HG03432 (cell line): ENCODE results near the gene BCL11A.

ENCODE experiments used
- ATAC-seq: cut with Tn5 transposase; IDR thresholded peaks from one replicate; pipeline ENCODE4 v1.9.1; 2021; ENCODE audit warnings: mild to moderate bottlenecking, moderate library complexity; ENCODE audit not compliant: unreplicated experiment

The BCL11A gene

DNA sequence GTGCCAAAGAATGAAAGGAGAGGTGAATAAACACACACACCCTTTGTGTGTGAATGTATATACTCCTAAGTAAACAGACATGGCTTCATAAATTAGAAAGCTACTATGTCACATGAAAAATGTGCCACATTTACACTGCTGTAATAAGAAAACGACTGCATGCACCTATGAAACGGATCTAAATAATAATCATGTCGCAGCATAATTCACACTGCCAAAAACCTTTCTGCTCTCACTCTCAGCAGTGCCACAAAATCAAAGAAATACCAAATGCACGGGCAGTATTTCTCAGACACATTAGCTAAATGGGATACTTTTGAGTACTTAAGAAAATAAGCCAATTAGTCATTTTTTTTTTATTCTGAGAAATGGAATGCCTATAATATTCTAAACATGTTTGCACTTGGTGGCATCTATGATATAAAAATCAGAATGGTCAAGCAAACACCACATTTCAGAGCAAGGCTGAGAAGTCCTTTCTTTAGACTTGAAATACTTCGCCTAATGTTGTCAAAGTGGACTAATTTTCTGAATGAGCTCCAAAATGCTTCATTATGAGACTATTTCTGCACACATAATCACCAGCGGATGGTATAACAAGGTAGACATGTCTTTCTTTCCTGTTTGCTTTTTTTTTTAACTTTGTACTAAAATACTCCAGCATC lies 6.6 kb downstream of the BCL11A start:
- no peak for ATAC-seq

DNA sequence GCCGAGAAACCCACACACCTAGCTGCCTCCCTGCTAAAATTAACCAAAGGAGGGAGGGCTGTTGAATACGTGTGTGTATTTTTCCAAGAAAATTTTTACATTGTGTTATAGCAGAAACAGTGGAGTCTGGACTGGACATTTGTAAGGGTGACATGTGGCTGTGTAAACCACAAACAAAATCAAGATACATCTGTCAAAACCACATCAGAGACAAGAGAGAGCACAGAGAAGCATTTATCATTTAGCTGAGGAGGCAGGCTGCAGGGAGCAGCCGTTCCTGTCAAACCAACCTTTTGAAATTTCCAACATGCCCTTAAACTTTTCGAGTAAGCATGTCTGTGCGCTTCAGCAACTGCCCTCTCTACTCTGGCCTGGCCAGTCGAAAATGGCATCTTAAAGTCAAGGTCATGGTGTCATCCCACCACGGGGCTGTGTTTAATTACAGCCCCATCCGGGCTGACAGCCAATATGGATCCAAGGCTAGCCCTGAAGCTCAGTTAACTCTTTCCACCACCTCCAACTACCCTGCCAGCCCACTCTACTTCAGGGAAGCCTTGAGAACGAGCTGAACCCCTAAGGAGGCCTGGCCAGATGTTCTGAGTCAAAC lies 8.4 kb downstream of the BCL11A start:
- peak; percentile 48 for ATAC-seq

DNA sequence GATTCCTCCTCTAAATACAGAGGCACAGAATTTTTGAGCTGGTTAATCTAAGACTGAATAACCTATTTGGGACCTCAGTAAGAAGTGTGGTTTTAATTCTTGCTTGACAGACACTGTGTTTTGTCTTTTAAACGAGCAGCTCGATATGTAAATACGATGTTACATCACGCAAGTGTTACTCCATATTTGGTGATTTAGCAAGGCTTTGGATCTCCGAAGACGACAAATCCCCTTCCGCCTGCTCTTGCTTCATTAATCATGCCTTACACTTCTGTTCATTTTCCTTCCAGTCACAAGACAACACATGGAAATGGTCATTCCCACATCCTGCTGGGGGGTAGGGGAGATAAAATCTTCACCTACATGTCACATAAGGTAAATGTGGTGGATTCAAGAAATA lies 9.4 kb downstream of the BCL11A start:
- ATAC-seq: no peak

DNA sequence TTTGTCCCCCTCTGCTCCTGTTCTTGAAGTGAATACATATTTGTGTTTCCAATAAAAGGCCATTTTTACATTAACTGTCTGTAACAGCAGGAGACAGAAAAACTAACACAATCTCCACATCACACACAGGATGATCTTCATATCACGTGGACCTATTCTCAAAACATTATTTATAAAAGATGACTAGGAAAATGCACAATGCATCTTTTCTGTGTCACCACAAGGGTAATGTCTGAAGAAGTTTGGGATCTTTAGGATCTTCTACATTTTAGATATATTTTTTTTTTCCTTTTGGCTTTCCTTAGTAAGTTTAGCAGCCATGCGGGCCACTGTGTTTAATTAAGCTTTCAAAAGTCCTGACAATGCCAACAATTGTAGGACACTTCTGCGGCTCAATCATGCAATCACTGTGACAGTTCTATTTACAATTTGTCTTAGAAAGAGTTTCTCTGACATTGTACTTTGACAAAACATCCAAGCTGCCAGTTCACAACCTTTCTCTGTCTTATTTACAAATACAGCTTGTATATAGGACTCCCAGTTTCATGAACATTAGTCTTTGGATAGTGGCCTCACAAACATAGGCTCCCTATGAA lies 12.3 kb downstream of the BCL11A start:
- no peak for ATAC-seq

DNA sequence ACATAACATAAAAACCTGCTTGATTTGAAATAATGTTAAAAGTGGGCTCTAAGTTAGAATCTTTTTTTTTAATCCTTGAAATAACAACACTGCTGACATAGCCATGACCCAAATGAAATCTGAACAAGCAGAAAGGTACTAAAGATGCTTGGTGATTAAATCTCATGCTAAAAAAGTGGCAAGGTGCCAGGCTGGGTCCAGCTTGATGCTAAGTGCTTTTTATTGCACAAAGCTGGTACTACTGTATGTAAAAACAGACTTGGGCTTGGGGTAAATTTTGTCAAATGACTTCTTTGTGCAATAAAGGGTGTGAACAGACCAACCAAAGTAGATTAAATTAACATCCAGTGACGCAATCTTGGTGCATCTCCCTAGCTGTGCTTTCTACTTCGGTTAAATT lies 13.4 kb downstream of the BCL11A start:
- no peak for ATAC-seq

DNA sequence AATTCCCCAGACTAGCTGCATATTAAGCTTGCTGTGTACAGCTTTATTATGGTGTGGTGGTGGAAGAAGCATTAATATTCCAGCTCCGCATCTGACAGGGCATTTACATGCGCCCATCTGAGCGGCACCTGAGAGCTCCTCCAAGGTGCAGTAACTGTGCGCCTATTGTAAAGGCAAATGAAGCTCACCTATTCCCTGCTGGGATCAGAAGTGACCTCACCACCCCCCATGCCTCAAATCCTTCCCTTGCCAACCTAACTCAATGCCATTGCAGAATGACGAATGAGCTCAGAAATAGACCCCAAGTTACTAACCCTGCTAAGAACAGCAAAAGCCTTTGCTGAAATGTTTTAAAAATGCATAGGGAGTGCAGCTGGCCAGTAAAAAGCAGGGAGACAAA lies 14.3 kb downstream of the BCL11A start:
- ATAC-seq: no peak

DNA sequence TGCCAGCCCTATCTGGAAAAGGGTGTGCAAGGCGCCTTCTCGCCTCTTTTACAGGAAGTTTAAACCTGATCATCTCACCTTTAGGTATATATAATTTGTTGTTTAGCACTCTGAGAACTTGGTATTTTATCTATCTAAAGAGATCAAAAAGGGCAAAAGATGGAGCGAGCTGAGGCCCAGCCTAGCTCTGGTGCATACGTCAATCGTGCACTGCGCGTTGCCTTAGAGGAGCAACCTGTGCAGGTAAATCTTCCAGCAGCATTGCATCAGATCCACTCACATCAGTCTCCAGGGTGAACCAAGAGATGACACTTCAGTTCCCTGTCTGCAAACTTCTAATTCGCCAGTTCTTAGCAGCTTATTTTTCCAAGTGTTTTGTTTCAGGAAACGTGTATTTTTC lies 15.4 kb downstream of the BCL11A start:
- ATAC-seq: no peak

DNA sequence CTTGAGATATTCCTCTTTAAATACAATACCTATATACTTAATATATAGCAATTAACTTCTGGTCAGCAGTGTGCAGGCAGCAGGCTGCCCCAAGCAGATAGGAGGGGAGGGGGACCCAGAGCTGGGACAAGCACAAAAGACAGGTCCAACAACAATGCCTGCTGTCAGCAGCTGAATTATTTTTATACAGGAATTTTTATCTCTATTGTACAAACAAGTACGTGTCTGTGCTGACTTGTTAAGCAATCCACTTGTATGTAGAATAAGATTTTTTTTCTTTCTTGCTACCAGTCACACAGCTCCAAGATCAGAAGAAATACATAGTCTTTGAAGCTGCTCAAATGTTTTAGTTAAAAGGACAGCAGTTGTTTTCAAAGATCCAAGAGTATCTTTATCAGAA lies 16.7 kb downstream of the BCL11A start:
- ATAC-seq: no peak

DNA sequence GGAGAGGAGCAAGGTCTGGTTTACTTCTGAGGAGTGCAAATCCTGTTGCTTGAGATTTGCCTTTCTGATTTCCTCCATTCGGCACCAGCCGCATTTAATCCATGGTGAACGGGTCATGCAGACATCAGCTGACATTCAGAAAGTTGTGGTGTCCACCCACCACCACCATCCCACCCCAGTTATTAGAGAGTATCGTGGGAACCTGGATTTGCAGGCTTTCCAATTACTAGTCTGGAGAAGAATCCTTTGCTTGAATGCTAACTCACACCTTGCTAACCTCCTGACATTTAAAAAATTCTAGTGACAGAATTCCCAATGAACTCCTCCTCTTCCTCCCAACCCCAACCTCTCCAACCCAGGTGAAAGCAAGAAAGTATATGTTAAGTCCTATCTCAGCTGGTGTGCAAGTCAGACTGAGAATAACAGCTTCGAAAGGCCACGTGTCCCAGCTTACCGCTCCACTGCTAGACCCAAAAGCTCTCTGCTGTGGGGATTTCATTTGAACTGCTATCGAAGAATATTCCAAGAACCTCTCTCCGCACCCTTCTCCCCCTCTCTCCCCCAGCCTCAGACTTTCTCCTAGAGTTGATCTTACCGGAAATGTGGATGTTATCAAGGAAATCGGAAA lies 17.7 kb downstream of the BCL11A start:
- ATAC-seq: peak; percentile 86

DNA sequence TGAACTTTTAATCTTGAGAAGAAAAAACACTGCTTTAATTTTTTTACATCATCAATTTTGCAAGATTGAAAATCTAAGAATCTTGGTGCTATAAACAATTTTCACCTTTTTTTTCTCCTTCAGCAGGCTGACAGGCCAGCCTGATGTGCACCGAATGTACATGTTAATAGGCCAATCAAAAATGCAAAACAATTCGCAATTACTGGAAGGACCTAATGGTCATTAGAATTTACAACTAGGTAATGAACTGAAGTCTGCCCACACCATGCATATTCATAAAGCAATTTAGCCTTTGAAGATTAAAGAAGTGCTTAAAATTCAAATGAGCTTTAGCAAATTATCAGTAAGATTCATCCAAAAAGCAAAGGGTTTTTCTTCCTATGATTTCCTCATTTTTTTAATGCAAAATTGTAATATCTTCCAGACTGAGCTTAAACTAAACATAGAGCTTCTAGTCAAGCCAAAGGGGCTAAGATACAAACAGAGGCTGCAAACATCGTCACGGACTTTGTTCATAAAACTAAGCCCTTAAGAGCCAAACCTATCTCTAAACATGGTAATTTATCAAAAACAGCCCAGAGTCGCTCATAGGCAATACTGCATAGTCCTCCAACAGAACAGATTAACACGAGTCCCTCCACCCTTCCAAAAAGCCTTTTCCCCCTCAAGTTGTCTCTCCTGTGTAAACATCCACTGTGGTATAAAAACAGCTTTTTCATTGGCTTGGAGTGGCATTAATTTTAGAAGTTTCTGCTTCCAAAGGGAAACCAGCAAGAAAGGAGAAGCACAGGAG lies 18.4 kb downstream of the BCL11A start:
- ATAC-seq: no peak

DNA sequence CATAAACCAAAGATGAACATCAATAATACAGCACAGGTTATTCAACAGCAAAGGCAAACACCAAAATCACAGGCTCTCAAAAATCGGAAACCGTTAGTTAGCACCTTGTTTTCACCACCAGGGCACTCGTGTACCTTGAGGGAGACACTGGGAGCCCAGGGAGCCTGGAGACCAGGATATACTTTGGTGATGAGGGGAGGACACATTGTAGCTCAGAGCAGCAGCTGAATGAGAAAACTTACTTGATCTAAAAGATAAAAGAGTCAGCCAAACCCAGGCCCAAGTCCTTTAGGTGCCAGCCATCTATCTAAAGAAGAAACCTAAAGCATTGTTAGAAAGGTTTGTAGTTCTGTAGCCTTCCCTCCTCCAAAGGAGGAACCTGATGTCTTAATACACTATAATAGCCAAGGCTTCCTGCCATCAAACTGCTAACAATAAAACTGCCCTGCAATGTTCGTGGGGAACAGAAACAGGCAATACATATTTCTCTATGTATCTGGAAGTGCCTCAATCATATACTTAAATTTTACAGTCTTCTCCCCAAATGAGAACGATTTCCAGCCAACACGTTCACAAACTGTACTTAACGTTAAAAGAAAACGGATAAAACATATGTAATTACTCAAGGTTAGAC lies 19.3 kb downstream of the BCL11A start:
- ATAC-seq: no peak

DNA sequence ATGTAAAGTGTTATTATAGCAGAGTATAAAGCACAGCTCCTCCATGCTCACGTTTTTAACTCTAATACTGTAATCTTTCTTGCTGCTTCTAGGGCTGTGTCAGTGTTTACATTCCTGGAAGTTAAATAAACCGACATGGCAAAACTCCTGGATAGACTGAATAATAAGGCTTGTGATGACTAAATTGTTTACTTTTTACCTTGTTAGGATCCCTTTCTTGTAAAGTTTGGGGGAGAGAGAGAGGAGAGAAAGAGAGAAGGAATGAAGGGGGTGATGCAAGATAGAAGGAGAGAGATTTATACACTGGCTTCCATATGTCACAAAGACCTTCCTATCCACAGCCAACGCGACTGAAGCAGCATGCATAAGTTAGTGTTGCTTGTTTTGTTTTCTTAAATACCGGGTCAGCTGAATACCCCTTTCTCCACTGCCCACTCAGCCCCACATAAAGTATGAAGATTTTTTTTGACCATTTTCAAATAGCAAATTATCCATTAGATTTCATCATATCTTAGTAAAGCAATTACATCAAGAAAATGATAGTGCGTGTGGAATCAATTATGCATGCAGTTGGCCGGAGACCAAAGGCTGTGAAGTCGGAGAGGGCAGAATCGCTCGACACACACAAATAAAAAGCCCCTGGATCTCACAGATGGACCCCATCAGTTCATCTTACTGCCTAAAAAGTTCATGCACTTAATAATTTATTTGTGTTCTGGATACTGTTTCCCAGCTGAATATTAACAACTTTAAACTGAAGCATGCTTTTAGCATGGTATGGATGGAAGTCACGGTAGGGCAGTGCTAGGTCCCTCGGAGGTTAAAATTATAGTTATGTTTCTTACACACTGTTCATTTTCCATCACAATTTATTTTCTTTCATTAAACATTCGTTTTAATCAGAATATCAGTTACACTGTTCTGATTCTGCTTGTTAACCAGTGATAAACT lies 20.1 kb downstream of the BCL11A start:
- ATAC-seq: no peak

DNA sequence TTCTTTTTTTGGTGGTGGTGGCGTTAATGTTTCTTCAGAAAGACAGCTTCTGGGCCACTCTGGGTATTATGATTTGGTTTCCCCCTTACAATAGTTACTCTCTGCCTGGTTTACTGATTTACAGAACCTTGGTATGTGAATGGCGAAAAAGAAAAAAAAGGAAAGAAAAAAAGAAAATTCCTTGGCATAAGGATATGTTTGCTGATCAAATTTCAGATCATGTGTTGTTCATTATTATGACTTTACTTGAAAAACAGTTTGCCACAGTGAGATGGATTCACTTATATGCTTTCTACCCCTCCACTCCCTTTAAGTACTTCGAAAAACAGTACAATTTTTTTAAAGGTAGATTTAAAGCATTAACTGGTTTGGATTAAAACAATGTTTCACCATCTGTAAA lies 21.0 kb downstream of the BCL11A start:
- ATAC-seq: no peak

DNA sequence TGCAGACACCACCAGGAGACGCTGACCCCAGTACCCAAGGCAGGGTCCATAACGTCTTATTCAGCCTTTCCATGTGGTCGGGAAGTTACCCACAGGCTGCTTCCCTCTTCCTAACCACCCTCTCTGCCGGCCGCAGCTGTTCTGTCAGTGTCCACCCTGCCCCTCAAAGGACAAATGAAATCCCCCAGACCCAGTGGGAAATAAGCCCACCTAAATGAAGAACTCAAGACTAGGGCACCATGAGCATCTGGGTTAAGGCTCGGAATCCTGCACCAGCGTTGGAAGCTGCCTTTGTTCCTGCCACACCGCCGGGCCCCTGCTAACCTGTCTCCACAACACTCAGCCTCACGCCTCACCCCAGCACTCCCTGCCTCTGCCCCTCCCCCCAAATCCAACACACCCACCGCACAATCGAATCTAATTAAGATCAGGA lies 21.7 kb downstream of the BCL11A start:
- ATAC-seq: no peak

DNA sequence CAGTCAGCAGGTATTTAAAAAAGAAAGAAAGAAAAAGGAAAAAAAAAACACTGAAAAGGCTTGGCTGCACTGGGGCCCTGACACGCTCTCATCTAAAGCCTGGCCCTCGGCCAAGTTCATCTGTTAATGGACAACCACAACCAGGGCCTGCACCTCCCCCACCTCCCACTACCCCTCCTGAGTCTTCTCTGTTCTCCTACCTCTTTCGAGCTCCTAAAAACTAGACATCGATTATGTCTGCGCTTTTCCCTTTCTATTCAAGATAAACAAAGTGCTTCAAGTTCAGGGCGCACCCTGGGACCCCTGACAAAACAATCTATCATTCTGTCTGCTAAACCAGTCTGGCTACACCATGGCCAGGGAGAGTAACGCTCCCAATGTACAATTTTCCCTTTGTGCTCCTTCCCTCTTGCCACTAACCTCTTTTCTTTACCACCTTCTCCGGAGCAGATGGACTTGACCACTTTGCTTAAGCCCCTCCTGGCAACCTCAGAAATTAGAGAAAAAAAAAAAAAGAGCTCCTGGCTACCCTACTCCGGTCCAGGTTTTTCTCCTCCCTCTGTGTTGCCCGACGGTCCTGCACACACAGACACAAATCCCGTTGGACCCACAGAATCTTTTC lies 22.7 kb downstream of the BCL11A start:
- ATAC-seq: peak; percentile 76

DNA sequence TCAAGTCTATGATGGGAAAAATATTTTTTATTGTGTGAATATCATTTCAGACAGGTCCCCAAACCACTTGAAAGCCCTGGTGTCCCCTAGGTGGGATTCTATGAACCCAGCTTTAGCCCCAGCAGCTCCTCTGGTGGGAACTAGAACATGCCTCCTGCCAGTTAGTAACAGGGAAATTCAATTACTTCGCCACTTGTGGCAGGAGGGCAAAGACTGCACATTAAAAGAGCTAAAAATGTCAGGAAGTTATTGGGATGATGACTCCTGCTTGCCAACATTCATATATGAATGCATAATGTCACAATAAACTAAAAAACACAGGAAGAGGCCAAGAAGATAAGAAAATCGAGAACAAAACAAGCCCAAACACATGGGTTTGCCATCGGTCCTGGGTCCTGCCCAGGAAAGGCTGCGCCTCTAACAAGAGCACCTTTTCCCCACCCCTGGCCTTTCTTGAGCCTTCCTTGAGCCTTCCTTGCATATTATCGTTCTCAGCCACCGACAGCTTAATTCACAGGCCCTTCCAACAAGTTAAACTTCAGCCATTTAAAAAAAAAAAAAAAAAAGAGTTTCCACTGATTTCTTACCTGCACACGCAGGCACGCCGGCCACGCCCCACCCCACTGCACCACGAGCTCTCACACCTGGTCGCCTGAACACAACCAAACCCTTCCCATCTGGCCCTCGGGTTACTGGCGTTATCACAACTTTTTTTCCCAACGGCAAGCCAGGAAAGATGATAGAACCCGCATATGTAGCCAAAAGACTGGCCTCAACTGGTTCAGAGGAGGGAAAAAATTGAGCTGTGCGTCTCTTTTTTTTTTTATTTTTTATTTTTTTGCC lies 23.4 kb downstream of the BCL11A start:
- ATAC-seq: no peak

DNA sequence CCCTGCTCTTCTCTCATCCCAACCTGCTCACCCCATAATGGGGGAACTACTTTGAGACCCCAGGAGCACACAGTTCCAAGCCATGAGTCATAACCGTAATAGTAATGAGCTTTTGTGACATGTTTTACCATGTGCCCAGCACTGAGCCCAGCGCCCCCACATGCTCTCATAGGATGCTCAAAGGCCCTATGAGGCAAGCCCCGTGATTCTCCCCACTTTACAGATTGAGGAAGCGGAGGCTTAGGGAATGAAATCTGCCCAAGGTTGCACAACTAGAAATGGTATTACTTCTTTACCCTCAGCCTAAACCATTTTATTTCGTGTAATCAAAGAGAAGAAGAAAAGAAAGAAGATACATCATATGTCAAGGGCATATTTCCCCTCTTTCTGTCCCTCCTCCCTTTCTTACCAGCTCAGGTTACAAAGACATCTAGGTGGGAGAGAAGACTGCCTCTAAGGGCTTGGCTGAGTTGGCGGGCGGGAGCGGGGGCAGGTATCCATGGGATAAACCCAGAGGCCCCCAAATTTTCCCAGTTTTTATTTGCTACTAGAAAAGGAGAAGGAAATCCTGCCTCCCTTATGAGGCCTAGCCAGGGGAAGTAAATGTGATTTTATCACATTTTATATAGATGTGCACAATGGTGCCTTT lies 24.2 kb downstream of the BCL11A start:
- no peak for ATAC-seq
